Neural crest cell (in vitro differentiated cells): Measurements from ENCODE around the gene PHYHIPL. TPM values are rescaled to one million over a fixed set of nuclear protein-coding genes. Genes with fewer than 3 reads are reported as not detected.

Source experiments
- DNase-seq: peaks from one replicate; pipeline ENCODE4 v3.0.0; 2021; ENCODE audit warnings: low read depth, mixed read lengths, low spot score
- H3K27ac Mint-ChIP-seq: one replicate; pipeline ENCODE4 v1.8.0; 2021; ENCODE audit warnings: mild to moderate bottlenecking, mixed read lengths; ENCODE audit not compliant: unreplicated experiment
- H3K27me3 Mint-ChIP-seq: 2 replicates; pipeline ENCODE4 v1.8.0; 2021; ENCODE audit warnings: low read depth, mild to moderate bottlenecking, mixed read lengths
- H3K36me3 Mint-ChIP-seq: 2 replicates; pipeline ENCODE4 v1.8.0; 2021; ENCODE audit warnings: low read depth, mild to moderate bottlenecking, mixed read lengths
- H3K4me1 Mint-ChIP-seq: 2 replicates; pipeline ENCODE4 v1.8.0; 2021; ENCODE audit warnings: mixed read lengths
- H3K4me3 Mint-ChIP-seq: one replicate; pipeline ENCODE4 v1.8.0; 2021; ENCODE audit warnings: mild to moderate bottlenecking, mixed read lengths
- H3K9me3 Mint-ChIP-seq: 2 replicates; pipeline ENCODE4 v1.8.0; 2021; ENCODE audit warnings: mixed read lengths
- CTCF ChIP-seq: fragments of 200-600 bp; sonication (generic); conservative IDR thresholded peaks from 2 replicates; pipeline ENCODE4 v1.5.0; 2021; ENCODE audit warnings: antibody characterized with exemption, mild to moderate bottlenecking
- total RNA-seq: library from RNA; stranded (reverse); gene quantifications from 2 replicates; pipeline ENCODE4 v1.2.1, GENCODE V29; 2021

The PHYHIPL gene
- total RNA-seq, 1 donor from 2014 or later, result 17.5 TPM

GRCh38 chr10:59181668-59182067, 5.2 kb downstream of the PHYHIPL start:
- TF ChIP-seq CTCF, result peak; percentile 83
- Mint-ChIP-seq H3K36me3 (peaks cover 8% of the 10 kb centered on the region), H3K4me1 (peaks cover 23% of the 10 kb centered on the region), H3K27me3 (peaks cover 24% of the 10 kb centered on the region), H3K4me3 (peak overlapping the region; percentile 76), H3K9me3 (no peaks in the 10 kb centered on the region), H3K27ac (no peak overlapping the region)
- peak; percentile 1 for DNase-seq

- Mint-ChIP-seq H3K27me3 (peaks cover 7% of the 10 kb centered on the region), H3K27ac (no peak overlapping the region), H3K36me3 (peaks cover 11% of the 10 kb centered on the region), H3K4me1 (peaks cover 5% of the 10 kb centered on the region), H3K4me3 (no peak overlapping the region), H3K9me3 (peaks cover 3% of the 10 kb centered on the region)
- DNase-seq, result no peak
- TF ChIP-seq CTCF, result no peak
Measured at GRCh38 chr10:59190332-59190731, 13.9 kb downstream of the PHYHIPL start.

GRCh38 chr10:59206204-59206720, 29.8 kb downstream of the PHYHIPL start:
- no peak overlapping the region for H3K4me3 Mint-ChIP-seq
- peaks cover 13% of the 10 kb centered on the region for H3K9me3 Mint-ChIP-seq
- no peaks in the 10 kb centered on the region for H3K27me3 Mint-ChIP-seq
- no peak overlapping the region for H3K27ac Mint-ChIP-seq
- DNase-seq, result no peak
- TF ChIP-seq CTCF, result no peak
- peaks cover 40% of the 10 kb centered on the region for H3K36me3 Mint-ChIP-seq
- no peaks in the 10 kb centered on the region for H3K4me1 Mint-ChIP-seq

GRCh38 chr10:59212301-59212798, 35.9 kb downstream of the PHYHIPL start:
- TF ChIP-seq CTCF, result no peak

GRCh38 chr10:59214160-59214559, 37.7 kb downstream of the PHYHIPL start:
- no peak for DNase-seq
- Mint-ChIP-seq H3K27me3 (no peaks in the 10 kb centered on the region), H3K27ac (no peak overlapping the region), H3K36me3 (peaks cover 6% of the 10 kb centered on the region), H3K9me3 (no peaks in the 10 kb centered on the region), H3K4me1 (no peaks in the 10 kb centered on the region), H3K4me3 (no peak overlapping the region)
- TF ChIP-seq CTCF, result no peak

More at GRCh38 chr10:59212301-59212798, 35.9 kb downstream of the PHYHIPL start:
- DNase-seq, result no peak
- no peaks in the 10 kb centered on the region for H3K27me3 Mint-ChIP-seq
- H3K4me3 Mint-ChIP-seq, result no peak overlapping the region
- peaks cover 6% of the 10 kb centered on the region for H3K9me3 Mint-ChIP-seq
- H3K4me1 Mint-ChIP-seq, result no peaks in the 10 kb centered on the region
- H3K27ac Mint-ChIP-seq, result no peak overlapping the region
- H3K36me3 Mint-ChIP-seq, result peaks cover 18% of the 10 kb centered on the region
